K562 (cell line): ENCODE measurements around the gene PTGES3. TPM values are rescaled to one million over a fixed set of nuclear protein-coding genes. Genes with fewer than 3 reads are reported as not detected.

Experiments used
- ATAC-seq: fragments of 200-7000 bp; cut with Tn5 transposase; 3 replicates; pipeline ENCODE4 v1.9.1; 2020; ENCODE audit warnings: moderate library complexity
- BruUV-seq: library from RNA; stranded (reverse); fragments of 400-500 nt; replicated peaks from 2 replicates; lab custom pipeline; 2021; lab: Mats Ljungman, UMichigan
- CTCF ChIA-PET: fragments of 300-600 bp; formaldehyde crosslinking; extraction: SDS; loops from one replicate; lab custom pipeline; 2021; ENCODE audit warnings: low intra/inter-chr PET ratio; lab: Yijun Ruan, JAX
- POLR2A ChIA-PET: fragments of 300-600, 350-650 bp; sonication (Branson Sonifier 250); formaldehyde crosslinking; extraction: SDS; loops from one replicate; lab custom pipeline; 2021; ENCODE audit warnings: antibody characterized with exemption, inconsistent platforms; lab: Yijun Ruan, JAX
- DNase-seq, 4 experiments: peaks; one replicate each; pipeline versions ENCODE4 v3.0.0 to v3.0.0-alpha.2; 2011 to 2018; ENCODE audit warnings: low spot score in 3 of 4, mixed read lengths in 3 of 4; ENCODE audit errors: extremely low read depth in 1 of 4
- FAIRE-seq: peaks from 2 replicates; lab custom pipeline; 2011; peaks lifted over from hg19 to GRCh38; lab: Jason Lieb, UNC
- H2AFZ ChIP-seq: 2 replicates; pipeline ENCODE4 v1.6.0; 2011; ENCODE audit warnings: low read depth, low read length, control low read depth, inconsistent platforms
- H3K27ac ChIP-seq: fragments of 200-600 bp; 3 replicates; pipeline ENCODE4 v1.8.0; 2011; ENCODE audit warnings: low read depth, mild to moderate bottlenecking, control low read depth, inconsistent platforms, low read length, moderate library complexity, mixed read lengths; ENCODE audit errors: extremely low read depth
- H3K27me3 ChIP-seq, 2 experiments: fragments of 300-600 bp in 1 of 2; 2 replicates in 1 of 2; 3 replicates in 1 of 2; pipeline versions ENCODE4 v1.6.0 to v1.8.0; 2011; ENCODE audit warnings: inconsistent platforms in 2 of 2, low read length in 2 of 2, mild to moderate bottlenecking in 1 of 2, mixed read lengths in 1 of 2, moderate library complexity in 1 of 2; ENCODE audit not compliant: control insufficient read depth in 2 of 2, insufficient read depth in 2 of 2
- H3K36me3 ChIP-seq: fragments of 300-600 bp; 3 replicates; pipeline ENCODE4 v1.8.0; 2011; ENCODE audit warnings: mild to moderate bottlenecking, low read length, inconsistent platforms; ENCODE audit not compliant: control insufficient read depth, insufficient read depth
- H3K4me1 ChIP-seq, 2 experiments: fragments of 200-600 bp in 1 of 2; replicated peaks in 1 of 2; 2 replicates in 1 of 2; 3 replicates in 1 of 2; pipeline versions ENCODE4 v1.5.1 to v1.8.0; 2011; ENCODE audit warnings: inconsistent platforms in 2 of 2, low read length in 2 of 2, mild to moderate bottlenecking in 1 of 2, mixed read lengths in 1 of 2, moderate library complexity in 1 of 2; ENCODE audit not compliant: control insufficient read depth in 2 of 2, insufficient read depth in 2 of 2
- H3K4me2 ChIP-seq: 2 replicates; pipeline ENCODE4 v1.6.1; 2011; ENCODE audit warnings: low read length, control low read depth, inconsistent platforms, mixed read lengths; ENCODE audit not compliant: insufficient read depth
- H3K4me3 ChIP-seq: fragments of 200-600 bp; sonication (generic), shearing (Covaris generic); 2 replicates; pipeline ENCODE4 v1.5.1; 2016; ENCODE audit warnings: control low read depth, inconsistent platforms
- H3K79me2 ChIP-seq: fragments of 200-600 bp; 3 replicates; pipeline ENCODE4 v1.8.0; 2011; ENCODE audit warnings: low read length, inconsistent platforms; ENCODE audit not compliant: control insufficient read depth, insufficient read depth
- H3K9ac ChIP-seq, 2 experiments: 2 replicates each; pipeline versions ENCODE4 v1.6.0 to v1.6.1; 2011; ENCODE audit warnings: low read depth in 2 of 2, low read length in 2 of 2, control low read depth in 1 of 2, inconsistent platforms in 1 of 2, mild to moderate bottlenecking in 1 of 2, mixed read lengths in 1 of 2; ENCODE audit not compliant: insufficient read depth in 1 of 2
- H3K9me1 ChIP-seq: one replicate; pipeline ENCODE4 v1.6.0; 2011; ENCODE audit warnings: inconsistent platforms, mild to moderate bottlenecking, low read length, moderate library complexity; ENCODE audit not compliant: control insufficient read depth, insufficient read depth
- H3K9me3 ChIP-seq: replicated peaks from 2 replicates; pipeline ENCODE4 v1.5.1; 2011; ENCODE audit warnings: low read depth, low read length, inconsistent platforms; ENCODE audit not compliant: control insufficient read depth, insufficient read depth
- H4K20me1 ChIP-seq: replicated peaks from 2 replicates; pipeline ENCODE4 v1.6.1; 2011; ENCODE audit warnings: low read length, inconsistent platforms, mixed read lengths; ENCODE audit not compliant: control insufficient read depth, insufficient read depth
- CEBPB ChIP-seq: fragments of 450-650 bp; IDR thresholded peaks from 2 replicates; pipeline ENCODE4 v1.6.1; 2016; ENCODE audit warnings: missing genetic modification characterization, missing compliant biosample characterization
- FOXM1 ChIP-seq, 2 experiments: fragments of 450-650 bp in 1 of 2; sonication (generic) in 1 of 2; formaldehyde crosslinking in 1 of 2; IDR thresholded peaks; 2 replicates each; pipeline versions ENCODE4 v1.6.1 to v1.9.0; 2017 to 2022; ENCODE audit warnings: low read depth in 2 of 2, mild to moderate bottlenecking in 2 of 2, missing genetic modification reagents in 1 of 2, moderate library complexity in 1 of 2
- GTF3C2 ChIP-seq: IDR thresholded peaks from 3 replicates; pipeline ENCODE4 v1.6.1; 2011; ENCODE audit warnings: borderline replicate concordance, mild to moderate bottlenecking, moderate library complexity; ENCODE audit not compliant: insufficient read length; ENCODE audit errors: extremely low read depth
- NFIC ChIP-seq: fragments of 450-650 bp; IDR thresholded peaks from 2 replicates; pipeline ENCODE4 v1.6.1; 2017; ENCODE audit warnings: mild to moderate bottlenecking, inconsistent platforms
- POLR2G ChIP-seq: fragments of 200-400 bp; formaldehyde crosslinking; IDR thresholded peaks from 2 replicates; pipeline ENCODE4 v1.6.1; 2017; ENCODE audit warnings: low read depth, mild to moderate bottlenecking, antibody characterized with exemption, low read length, moderate library complexity
- SUPT5H ChIP-seq: fragments of 450-650 bp; IDR thresholded peaks from 2 replicates; pipeline ENCODE4 v1.6.1; 2016
- ZNF12 ChIP-seq: sonication (generic); formaldehyde crosslinking; IDR thresholded peaks from 2 replicates; pipeline ENCODE4 v1.4.0; 2020; ENCODE audit warnings: mild to moderate bottlenecking, missing genetic modification reagents
- ZNF24 ChIP-seq: fragments of 450-650 bp; IDR thresholded peaks from 2 replicates; pipeline ENCODE4 v1.6.1; 2016
- ZNF282 ChIP-seq: sonication (generic); formaldehyde crosslinking; IDR thresholded peaks from 2 replicates; pipeline ENCODE4 v1.8.1; 2023; ENCODE audit warnings: missing genetic modification reagents
- WGBS: fragments of 100-300 bp; shearing (Covaris generic); methylation state at CpG from one replicate; pipeline ENCODE4 v1.1.6; 2016; ENCODE audit warnings: low coverage, mixed read lengths; ENCODE audit not compliant: insufficient coverage; ENCODE audit errors: missing lambda C conversion rate; 5-methylcytosine and 5-hydroxymethylcytosine counted together
- in situ Hi-C: fragments of 300-500 bp; cut with MboI; formaldehyde crosslinking; loops from 4 replicates; pipeline ENCODE4 v1.15.0; 2018; ENCODE audit warnings: inconsistent platforms, mixed read lengths
- intact Hi-C: fragments of 100-400 bp; cut with micrococcal nuclease; formaldehyde crosslinking; loops from 2 replicates; pipeline ENCODE4 v1.14.2; 2022
- polyA plus RNA-seq, 8 experiments: library from polyadenylated mRNA; depleted of rRNA in 4 of 8; stranded (reverse) in 5 of 8; unstranded in 3 of 8; fragments of >200 nt; fragmentation: Nextera tagmentation in 2 of 8; fragmentation: Illumina TruSeq in 1 of 8; extraction: Ambion mirVana in 2 of 8; extraction: Trizol in 1 of 8; gene quantifications; 2 replicates each; pipeline versions ENCODE4 v1.2.1 to v1.2.3, GENCODE V29; 2011 to 2014; ENCODE audit warnings: inconsistent platforms in 1 of 8, missing spikeins in 1 of 8
- total RNA-seq, 7 experiments: library from RNA; depleted of rRNA in 6 of 7; stranded (reverse); fragments of >200 nt in 6 of 7; fragmentation: Illumina TruSeq in 2 of 7; extraction: Trizol in 2 of 7; gene quantifications; 2 replicates each; pipeline versions ENCODE4 v1.2.1 to v1.2.3, GENCODE V29; 2011 to 2021; ENCODE audit warnings: low replicate concordance in 1 of 7
- TF ChIP-seq, protein P1 (sequence below): sonication (generic); formaldehyde crosslinking; IDR thresholded peaks from 2 replicates; pipeline ENCODE4 v1.8.0; 2023; ENCODE audit warnings: missing genetic modification reagents, mild to moderate bottlenecking, borderline replicate concordance

The PTGES3 gene
- total and polyA plus RNA-seq, 9 of the 15 experiments (the other 6 are each of a cell fraction or from before 2014, with no cell fraction given), result 163 to 501 (median 213) TPM

GRCh38 chr12:56723889-56724700, 36.0 kb upstream of the PTGES3 start:
- peaks cover 27% of the 10 kb centered on the region for H3K9me1 ChIP-seq
- ChIA-PET POLR2A (interaction anchor here (0.6 to 3.5 kb wide), 13 partner anchors 8 to 285 kb away, joined by 3 to 27 read pairs (median 3); no protein-coding TSS in a partner anchor), CTCF (no interaction called here)
- ATAC-seq (peak; percentile 5), DNase-seq (peak in 1 of 4 experiments; percentile 58), FAIRE-seq (no peak)
- intact Hi-C loops, result loop anchor here (2.0 kb wide), 1 partner anchor 87 kb away; no protein-coding TSS in a partner anchor
- peaks cover 44% of the 10 kb centered on the region for H4K20me1 ChIP-seq
- H3K9me3 ChIP-seq, result no peaks in the 10 kb centered on the region
- peak overlapping the region; percentile 96 to 100 for H3K9ac ChIP-seq
- H3K4me3 ChIP-seq, result peak overlapping the region; percentile 89
- H3K27me3 ChIP-seq, result no peaks in the 10 kb centered on the region
- H3K36me3 ChIP-seq, result peaks cover 71% of the 10 kb centered on the region
- BruUV-seq, result no TSS peak
- H3K79me2 ChIP-seq, result peaks cover 62% of the 10 kb centered on the region
- H3K27ac ChIP-seq, result peak overlapping the region; percentile 97
- peaks cover 19 to 39% of the 10 kb centered on the region in 2 experiments for H3K4me1 ChIP-seq
- H2AFZ ChIP-seq, result no peak overlapping the region
- under 1% methylated on average over 14 of the region's 14 CpGs for WGBS
- in situ Hi-C loops, result loop anchor here (10.0 kb wide), 1 partner anchor 79 kb away; the partner anchor contains the start of gene ATP5F1B
- peak overlapping the region; percentile 99 for H3K4me2 ChIP-seq
- TF ChIP-seq ZNF12 (no peak), NFIC (peak; percentile 49), GTF3C2 (no peak), POLR2G (peak; percentile 22; the same call in 1 of the 2 replicates), SUPT5H (no peak), ZNF282 (CRISPR knock-in tag) (no peak), CEBPB (tag) (no peak), ZNF24 (no peak), FOXM1 (IDR thresholded peaks at IDR 0.05; ENCODE audit: low read depth) (no peak), FOXM1 (CRISPR knock-in tag; IDR thresholded peaks at IDR 0.05; ENCODE audit: low read depth) (no peak)
- TF ChIP-seq, protein P1, sequence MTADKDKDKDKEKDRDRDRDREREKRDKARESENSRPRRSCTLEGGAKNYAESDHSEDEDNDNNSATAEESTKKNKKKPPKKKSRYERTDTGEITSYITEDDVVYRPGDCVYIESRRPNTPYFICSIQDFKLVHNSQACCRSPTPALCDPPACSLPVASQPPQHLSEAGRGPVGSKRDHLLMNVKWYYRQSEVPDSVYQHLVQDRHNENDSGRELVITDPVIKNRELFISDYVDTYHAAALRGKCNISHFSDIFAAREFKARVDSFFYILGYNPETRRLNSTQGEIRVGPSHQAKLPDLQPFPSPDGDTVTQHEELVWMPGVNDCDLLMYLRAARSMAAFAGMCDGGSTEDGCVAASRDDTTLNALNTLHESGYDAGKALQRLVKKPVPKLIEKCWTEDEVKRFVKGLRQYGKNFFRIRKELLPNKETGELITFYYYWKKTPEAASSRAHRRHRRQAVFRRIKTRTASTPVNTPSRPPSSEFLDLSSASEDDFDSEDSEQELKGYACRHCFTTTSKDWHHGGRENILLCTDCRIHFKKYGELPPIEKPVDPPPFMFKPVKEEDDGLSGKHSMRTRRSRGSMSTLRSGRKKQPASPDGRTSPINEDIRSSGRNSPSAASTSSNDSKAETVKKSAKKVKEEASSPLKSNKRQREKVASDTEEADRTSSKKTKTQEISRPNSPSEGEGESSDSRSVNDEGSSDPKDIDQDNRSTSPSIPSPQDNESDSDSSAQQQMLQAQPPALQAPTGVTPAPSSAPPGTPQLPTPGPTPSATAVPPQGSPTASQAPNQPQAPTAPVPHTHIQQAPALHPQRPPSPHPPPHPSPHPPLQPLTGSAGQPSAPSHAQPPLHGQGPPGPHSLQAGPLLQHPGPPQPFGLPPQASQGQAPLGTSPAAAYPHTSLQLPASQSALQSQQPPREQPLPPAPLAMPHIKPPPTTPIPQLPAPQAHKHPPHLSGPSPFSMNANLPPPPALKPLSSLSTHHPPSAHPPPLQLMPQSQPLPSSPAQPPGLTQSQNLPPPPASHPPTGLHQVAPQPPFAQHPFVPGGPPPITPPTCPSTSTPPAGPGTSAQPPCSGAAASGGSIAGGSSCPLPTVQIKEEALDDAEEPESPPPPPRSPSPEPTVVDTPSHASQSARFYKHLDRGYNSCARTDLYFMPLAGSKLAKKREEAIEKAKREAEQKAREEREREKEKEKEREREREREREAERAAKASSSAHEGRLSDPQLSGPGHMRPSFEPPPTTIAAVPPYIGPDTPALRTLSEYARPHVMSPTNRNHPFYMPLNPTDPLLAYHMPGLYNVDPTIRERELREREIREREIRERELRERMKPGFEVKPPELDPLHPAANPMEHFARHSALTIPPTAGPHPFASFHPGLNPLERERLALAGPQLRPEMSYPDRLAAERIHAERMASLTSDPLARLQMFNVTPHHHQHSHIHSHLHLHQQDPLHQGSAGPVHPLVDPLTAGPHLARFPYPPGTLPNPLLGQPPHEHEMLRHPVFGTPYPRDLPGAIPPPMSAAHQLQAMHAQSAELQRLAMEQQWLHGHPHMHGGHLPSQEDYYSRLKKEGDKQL, result no peak
